Activated CD4-positive, CD25-positive, alpha-beta regulatory T cell treated with anti-CD3 and anti-CD28 coated beads, Interleukin-2, amount 50 U/mL, for 72 hours (primary cell): ENCODE results near the gene COLEC12.

Experiments
- DNase-seq: peaks from one replicate; pipeline ENCODE4 v3.0.0; 2021

COLEC12 gene

DNA sequence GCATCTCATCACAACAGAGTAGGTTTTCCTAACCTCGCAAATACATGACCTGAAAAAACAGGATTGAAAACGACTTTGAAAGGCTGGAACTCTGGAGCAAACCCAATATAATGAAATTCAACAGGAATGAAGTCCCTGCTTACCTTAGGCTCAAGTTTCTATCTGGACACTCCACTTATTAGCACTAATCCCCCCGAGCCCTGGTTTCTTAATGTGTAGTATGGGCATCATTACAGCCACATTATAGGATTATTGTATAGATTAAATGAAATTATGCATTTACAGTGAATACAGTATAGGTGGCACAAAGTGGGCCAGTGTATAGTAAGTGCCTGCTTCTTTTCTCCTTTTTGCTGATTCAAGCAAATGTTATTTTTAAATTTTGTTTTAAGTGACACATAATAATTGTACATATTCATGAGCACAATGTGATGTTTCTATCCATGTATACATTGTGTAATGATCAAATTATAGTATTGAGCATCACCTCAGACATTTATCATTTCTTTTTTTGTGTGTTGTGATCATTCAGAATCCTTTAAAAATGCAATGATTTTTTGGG, 118.0 kb downstream of the COLEC12 start:
- DNase-seq: no peak

DNA sequence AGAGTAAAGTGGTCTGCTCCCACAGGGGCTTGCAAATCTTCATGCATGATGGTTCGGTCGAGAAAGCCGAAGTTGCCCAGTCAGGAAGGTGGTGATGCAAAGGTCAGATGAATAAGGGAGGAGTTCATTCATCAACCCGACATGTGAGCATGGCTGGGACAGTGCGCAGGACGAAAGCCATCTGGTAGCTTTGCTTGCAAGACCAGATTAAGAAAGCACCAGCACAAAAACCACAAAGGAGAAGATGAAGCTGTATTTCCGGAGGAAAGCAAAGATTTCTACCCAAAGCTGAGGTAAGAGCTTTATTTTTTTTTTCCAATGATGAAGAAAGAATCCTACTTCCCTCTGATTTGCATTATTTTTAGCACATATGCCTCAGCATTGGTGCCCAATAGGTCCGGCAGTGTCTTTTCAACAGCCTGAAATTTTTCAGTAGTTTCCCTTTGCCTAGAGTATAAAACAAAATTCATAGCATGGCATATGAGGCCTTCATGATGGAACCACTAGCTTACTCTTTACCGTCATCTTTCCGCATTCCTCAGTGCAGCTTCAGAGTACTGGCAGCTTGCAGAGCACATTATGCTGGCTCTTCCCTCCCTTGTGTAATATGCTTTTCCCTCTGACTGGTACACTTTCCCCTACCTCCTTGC, 120.7 kb downstream of the COLEC12 start:
- DNase-seq: no peak

DNA sequence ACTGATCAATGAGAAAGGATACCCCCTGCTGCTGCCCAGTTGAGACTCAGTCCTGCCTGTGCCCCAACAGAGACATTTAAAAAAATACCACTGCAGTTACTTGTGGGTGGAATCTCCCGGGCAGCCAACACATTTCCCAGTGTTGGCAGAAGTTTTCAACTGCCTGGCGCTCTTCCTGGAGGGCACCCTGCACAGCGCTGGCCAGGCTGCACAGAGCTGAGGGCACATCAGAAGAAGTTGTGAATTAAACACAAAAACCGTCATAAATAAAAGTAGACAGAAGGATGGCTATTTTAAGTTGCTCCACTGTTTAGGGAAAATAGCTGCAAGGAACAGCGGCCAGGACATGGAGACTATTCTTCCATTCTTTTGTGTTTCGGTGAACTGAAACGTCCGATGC, 122.4 kb downstream of the COLEC12 start:
- no peak for DNase-seq

DNA sequence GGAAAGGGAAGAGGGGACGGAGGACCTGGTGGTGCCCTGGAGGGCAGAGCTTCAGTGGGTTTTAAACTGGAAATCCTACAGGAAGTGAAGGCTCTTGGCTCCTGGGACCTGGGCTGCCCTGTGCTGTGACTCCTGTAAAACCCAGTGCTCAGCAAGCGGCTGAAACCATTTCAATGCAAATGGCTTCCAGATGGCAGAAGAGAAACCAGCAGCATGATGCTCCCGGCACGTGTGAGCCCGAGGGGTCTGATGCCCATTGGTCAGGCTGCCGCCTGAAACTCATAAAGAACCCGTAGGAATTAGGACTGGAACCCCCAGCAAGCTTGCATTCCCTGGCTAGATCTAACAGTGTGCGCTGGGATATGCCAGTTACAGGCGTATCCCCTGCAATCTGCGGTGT, 123.4 kb downstream of the COLEC12 start:
- DNase-seq: no peak

- no peak for DNase-seq
These were observed 124.2 kb downstream of the COLEC12 start for GRCh38 chr18:376311-376710.

GRCh38 chr18:374721-375168, 125.8 kb downstream of the COLEC12 start:
- no peak for DNase-seq

DNA sequence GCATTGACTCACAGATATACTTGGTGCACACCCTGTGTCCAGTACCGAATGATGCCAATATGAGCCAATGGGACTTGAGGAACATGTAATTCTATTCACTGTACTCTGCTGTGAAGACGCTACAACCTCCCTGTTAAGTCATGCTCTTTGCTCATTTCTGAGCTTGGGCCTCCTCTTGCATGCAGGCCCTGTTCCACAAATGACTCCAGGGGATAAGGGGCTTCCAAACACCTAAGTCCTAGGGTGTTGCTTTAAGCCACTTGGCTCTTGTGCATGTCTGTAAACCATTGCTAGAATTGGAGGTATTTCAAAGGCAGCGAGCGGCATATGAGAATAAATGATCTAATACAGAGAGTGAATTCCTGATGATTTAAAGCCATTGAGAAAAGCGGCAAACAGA, 126.7 kb downstream of the COLEC12 start:
- no peak for DNase-seq

DNA sequence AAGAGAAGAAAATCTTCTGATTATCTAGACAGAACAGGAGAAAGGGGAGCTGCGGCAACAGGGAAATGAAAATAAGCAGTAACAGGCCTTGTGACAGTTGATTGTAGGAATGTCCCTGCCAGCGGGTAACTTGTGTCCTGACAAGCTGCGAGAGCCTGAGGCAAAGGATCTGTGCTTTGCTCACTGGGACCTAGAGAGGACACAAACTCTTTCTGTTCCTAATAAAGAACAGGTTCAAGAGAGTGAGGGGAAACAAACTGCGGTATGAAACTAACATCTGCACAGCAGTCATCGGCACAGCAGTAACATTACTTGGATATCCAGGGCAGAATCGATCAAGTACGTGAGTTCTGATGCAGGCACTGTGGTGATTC, 128.9 kb downstream of the COLEC12 start:
- no peak for DNase-seq

DNA sequence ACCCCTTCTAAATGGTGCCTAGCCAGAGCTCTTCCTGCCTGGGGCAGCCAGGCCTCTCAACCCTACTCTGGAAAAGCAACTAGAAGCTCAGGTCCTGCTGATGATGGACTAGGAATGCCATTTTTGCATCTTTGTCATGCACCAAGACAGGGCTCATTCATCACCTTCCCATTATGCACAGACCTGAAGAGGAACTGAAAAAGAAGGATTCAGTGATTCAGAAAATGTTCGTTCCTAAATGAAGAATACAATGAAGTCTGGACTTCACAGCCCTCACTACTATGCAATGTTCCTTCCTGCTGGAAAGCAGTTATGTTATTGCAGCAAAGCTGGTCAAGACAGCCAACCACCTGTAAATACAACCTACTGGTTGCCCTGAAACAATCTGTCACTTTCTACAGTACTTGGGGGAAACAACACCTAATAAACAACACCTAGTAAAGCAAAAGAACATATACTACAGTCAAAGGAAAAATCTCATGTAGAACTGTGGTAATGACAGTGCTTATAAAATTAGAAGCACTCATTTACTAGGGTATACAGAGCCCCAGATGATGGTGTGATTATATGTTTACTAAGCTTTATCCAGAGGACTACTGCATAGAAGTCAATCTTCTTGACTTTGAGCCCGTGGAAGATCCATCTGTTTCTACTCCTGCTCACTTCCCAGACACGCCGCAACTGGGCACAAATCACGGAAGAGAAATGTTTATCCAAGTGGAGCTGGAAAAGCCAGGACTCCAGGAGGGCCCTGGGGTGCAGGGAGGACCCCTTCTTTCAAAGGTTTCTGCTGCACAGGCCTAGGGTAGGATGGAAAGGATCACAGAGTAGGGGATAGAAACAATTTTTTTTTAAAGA, 129.5 kb downstream of the COLEC12 start:
- no peak for DNase-seq

DNA sequence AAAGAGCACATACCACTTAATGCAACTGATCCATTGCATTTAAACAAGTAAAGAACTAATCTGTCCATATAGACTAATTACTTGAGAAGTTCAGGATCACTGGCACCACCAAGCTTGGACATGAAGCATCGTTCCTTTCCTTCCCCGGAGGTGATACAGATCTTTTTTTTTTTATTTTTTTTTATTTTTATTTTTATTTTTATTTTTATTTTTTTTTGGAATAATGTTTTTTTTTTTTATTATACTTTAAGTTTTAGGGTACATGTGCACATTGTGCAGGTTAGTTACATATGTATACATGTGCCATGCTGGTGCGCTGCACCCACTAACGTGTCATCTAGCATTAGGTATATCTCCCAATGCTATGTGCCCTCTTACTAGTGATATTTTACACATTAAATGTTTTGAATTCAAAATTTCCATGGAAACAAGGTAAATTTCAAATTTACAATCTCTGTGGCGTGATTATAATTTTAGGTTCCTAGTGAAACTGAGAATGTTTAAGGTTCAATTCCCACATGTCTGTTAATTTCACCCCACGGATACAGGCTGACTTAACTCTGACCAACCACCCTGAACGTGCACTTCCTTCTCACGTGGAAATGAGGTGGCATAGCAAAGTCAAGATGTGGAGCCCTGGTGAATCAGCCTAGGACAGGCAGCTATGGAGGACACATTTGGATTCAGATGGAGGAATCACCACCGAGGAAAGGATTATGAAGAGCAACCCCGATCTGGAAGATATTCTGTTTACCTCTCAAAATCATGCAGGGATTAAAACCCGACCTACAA, 131.1 kb downstream of the COLEC12 start:
- no peak for DNase-seq

- no peak for DNase-seq
These were observed 133.9 kb downstream of the COLEC12 start for GRCh38 chr18:366466-367061.

GRCh38 chr18:365651-366050, 134.8 kb downstream of the COLEC12 start:
- DNase-seq: no peak

GRCh38 chr18:364256-364826, 136.2 kb downstream of the COLEC12 start:
- no peak for DNase-seq

GRCh38 chr18:363301-364085, 137.0 kb downstream of the COLEC12 start:
- DNase-seq: no peak

DNA sequence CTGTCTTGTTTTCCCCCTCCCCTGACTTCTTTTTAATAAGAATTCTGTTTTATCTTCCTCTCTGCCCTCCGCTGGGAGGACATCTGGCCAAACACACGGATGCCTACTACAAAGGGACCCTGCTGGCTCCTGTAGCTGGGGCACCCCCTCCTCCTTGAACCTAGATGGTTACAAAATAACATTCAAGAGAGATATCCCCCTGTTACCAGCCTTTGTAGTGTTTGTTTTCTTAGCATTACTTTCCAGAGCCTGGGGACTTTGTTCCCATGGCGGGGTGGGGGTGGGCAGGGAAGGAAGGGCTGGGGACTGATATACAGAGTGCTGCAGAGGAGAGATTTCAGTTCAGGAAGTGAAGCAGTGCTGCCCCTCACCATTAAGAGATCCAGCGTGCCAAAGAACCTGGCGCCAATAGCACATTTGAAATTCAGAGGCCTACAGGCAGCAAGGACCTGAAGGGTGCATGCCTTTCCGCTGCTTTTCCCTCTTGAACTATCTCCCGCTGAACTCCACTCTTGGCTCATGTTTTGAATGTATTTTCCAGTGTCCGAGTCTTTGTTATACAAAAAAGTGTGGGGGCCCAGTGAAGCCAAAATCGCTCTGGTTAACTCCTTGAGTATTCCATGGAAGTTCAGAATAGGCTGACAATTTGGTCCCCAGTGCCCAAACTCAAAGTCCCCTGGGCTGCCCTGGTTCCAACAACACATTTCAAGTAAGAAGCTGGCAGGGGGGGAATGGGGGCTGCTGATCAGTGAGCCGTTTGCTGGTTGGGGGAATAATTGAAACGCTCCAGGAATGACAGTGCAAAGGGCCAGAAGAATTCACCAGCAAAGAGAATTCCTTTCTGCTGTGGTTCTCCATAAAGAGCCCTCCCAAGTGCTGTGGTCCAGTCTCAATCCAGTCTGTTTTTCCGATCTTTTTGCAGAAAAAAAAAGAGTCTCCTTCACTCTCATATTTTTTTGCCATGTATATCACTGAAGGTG, 137.9 kb downstream of the COLEC12 start:
- no peak for DNase-seq

- no peak for DNase-seq
These were observed 138.6 kb downstream of the COLEC12 start for GRCh38 chr18:361941-362310.

GRCh38 chr18:361100-361732, 139.3 kb downstream of the COLEC12 start:
- DNase-seq: no peak

DNA sequence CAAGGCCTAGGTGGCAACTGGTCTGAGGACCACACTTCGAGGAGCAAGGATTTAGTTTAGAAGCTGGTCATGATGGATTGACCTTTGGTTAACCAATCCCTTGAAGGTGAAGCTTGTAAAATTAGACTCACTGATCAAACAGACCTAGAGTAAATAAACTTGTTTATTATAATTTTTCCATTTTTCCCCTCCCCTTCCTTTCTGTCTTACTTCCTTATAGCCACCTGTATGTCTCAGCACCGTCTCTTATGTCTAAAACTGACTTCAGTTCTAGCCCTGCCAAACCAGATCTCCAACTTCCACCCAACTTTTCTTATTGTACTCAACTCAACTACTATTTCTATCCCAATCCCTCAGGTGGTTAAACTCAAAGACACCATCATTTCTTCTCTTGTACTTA, 139.8 kb downstream of the COLEC12 start:
- DNase-seq: no peak

GRCh38 chr18:356778-357177, 143.7 kb downstream of the COLEC12 start:
- DNase-seq: no peak

DNA sequence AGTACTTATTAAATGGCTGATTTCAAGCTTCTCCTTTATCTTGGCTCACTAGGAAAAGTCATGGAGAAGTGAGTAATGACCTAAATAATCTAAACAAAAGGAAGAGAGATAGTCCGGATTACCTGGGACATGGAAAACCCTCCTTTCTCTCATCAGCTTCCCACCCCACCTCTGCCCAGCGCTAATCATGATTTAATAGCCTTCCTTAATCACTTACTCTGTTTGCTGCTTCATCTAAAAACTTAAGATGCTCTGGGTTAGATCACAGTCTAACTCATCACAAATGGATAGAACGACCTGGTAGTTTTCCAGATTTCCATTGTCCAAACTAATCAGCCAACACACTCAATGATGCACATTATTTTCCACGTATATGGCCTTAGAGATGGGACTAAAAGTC, 144.8 kb downstream of the COLEC12 start:
- DNase-seq: no peak
